Activated CD4-positive, alpha-beta T cell treated with anti-CD3 and anti-CD28 coated beads, Interleukin-2, amount 50 U/mL, for 24 hours (primary cell): ENCODE results near the gene NUDT13.

Experiments used
- DNase-seq, 2 donors: peaks; one replicate each; pipeline ENCODE4 v3.0.0-alpha.2; 2020; ENCODE audit warnings: low read depth in 1 of 2, low spot score in 1 of 2

NUDT13 gene

DNA sequence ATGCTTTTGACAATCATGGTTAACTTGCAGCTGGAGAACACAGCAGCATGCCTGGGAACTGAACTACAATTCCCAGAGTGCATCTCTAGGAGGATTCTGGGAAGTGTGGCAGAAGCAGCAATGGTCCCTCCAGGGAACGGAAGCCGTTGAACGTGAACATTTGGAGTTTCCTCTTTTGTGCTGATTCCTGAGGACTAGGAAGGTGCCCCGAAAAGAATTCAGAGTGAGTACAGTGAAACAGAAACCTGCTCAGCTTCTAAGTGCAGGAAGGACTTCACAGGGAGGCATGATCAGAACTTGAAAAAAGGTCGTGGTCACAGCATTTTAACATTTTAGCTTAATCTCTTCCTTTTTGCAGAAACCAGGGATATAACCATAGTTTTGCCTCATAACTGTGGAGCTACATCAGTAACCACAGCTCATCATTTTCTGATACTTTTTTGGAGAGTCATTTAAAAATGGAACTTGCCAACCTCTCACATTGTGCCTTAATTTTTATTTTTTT is at the start of gene NUDT13:
NUDT13 (plus strand) TSS at position 111 of the 505 bp plus-strand sequence. CDS start 3,911 bp downstream, outside the sequence.
- DNase-seq = peak in 1 of 2 donors; percentile 44

DNA sequence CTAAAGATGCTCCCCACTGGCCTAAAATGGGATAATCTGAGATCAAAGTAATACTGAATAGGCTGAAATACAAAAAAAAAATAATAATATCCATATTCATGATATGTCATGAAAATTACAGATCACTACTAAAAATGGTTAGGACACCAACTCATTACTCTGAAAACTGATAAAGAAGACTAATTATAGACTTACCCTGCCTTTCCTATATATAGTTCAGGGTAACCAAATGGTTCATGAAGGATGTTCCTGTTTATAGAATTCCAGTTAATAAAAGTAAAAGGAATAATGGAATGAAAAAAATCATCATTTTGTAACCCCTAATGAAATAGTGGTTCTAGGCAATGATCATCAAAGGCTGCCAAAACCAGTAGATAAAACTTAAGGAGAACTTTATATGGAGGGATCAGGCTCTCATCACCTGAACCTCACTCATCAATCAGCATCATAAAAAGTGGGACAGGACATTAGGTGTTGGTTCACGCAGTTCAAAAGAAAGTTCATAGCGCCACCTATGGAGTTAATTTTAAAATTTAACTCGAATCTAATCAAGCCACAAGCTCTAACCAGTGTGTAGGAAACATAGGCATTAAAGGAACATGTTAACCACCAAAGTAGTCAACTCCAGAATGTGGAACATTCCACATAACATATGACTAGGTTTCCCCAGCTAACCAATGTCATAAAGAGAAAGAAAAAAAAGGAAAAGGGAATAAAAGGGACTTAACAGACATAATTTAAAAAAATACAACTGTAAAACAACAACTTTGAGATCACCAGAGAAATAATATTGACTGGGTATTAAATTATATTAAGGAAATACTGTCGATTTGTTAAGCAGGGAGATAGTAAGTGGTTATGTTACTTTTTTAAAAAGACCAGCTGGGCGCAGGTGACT is 49.3 kb upstream of the NUDT13 start:
- no peak for DNase-seq

DNA sequence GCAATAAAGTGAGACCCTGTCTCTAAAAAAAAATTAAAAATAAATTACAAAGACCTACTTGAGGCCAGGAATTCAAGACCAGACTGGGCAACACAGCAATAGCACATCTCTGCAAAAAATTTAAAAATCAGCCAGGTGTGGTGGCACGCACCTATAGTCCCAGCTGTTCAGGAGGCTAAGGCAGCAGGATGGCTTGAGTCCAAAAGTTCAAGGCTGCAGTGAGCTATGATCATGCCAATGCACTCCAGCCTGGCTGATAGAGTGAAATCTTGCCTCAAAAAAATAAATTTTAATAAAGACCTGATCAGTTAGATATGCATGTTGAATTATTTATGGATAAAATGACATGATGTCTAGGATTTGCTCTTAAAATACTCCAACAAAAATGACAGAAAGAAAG is 48.5 kb upstream of the NUDT13 start:
- no peak for DNase-seq

GRCh38 chr10:73065441-73065840 is 44.8 kb upstream of the NUDT13 start:
- no peak for DNase-seq

DNA sequence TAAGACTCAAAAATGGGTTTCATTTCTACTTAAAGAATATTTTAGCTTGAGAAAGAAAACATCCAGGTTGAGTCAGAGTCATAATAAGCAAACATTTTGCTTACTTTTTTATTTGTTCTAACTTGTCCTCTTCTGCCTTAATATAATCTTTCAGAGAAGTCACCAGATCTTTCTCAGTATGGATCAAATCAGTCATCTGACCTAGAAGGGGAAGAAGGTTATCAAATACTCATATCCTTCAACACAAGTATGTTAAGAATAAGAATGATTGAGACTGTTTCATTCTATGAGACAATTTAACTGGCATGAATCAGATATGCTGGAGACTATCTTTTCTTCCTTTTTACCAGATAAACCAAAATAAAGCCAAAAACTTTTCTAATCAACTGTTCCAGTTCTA is 36.6 kb upstream of the NUDT13 start:
- DNase-seq = no peak

- DNase-seq = no peak
Observed at GRCh38 chr10:73075829-73076228, 34.4 kb upstream of the NUDT13 start.

- DNase-seq = no peak
Observed at GRCh38 chr10:73076360-73077183, 33.7 kb upstream of the NUDT13 start.

GRCh38 chr10:73079779-73080541 is 30.3 kb upstream of the NUDT13 start:
- DNase-seq = no peak

DNA sequence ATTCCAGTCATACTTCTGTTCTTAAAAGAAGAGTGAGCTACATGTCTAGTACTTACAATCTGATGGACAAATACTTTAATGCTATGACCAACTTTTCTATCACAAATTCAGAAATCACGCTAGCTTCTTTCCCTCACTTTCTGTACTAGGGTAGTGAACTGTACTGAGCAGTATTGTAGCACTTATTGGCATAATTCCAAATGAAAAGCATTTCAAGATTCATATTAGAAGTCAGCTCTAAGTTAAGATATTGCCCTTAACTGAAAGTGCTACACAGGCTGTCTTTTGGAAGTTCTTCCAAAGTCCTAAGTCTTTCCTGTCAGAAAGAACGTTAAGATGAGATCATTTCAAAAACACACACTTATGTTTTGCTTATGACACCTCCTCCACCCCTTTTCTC is 27.0 kb upstream of the NUDT13 start:
- no peak for DNase-seq

GRCh38 chr10:73084209-73084608 is 26.0 kb upstream of the NUDT13 start:
- no peak for DNase-seq

DNA sequence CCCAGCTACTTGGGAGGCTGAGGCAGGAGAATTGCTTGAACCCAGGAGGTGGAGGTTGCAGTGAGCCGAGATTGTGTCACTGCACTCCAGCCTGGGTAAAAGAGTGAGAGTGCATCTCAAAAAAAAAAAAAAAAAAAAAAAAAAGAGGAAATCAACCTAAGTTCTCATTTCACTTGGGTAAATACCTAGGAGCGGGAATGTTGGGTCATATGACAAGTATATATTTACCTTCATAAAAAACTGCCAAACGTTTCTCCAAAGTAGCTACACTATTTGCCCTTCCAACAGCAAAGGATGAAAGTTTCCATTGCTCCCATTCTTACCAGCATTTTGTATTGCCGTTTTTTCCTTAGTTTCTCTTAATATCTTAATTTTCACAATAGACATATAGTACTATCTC is 23.4 kb upstream of the NUDT13 start:
- no peak for DNase-seq

- DNase-seq = no peak
Observed at GRCh38 chr10:73088304-73088703, 22.0 kb upstream of the NUDT13 start.

DNA sequence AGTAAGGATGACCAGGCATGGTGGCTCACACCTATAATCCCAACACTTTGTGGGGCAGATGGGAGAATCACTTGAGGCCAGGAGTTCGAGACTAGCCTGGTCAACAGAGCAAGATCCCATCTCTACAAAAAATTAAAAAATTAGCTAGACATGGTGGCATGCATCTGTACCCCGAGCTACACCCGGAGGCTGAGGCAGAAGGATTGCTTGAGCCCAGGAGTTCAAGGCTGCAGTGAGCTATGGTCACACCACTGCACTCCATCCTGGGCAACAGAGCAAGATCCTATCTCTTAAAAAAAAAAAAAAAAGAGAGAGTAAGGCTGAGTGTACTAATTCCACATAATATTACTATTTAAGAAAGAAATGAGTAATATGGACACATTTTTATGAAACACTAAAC is 17.4 kb upstream of the NUDT13 start:
- no peak for DNase-seq

DNA sequence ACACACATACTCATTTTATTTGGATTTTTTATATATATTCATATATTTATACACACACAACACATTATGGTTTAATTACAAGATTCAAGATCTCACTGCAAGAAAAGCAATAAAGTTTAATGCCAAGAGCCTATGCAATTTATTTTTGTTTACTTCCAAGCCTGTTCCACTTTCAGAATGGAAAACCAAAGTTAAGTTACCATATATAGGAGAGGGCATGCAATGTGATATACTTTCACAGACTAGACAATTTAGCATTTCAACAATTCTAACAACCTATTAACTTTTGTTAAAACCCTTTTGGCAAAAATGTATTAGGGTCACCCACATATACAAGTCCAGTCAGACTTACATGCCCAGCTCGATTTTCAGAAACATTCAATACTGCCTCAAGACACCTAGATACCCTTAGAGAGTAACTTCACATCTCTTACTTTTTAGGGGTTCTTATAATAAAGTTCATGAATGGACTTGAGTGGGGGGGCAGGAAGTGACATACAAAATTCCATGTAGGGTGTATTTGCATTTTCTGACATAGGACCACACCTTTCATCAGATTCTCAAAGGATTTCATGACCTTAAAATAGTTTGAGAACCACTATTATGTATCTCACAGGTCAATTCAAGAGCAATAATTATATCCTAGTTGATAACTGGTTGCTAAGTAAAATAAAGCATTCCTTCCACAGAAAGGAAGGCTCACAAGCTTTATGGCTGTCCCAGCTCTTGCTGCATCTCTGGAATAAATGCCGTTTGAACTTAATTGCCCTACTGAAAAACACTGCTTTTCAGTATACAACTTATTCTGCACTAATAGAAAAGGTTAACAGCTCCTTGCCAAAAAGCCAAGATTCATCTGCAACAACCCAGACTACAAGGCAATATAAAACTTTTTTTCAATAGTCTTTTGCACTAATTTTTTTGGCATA is 16.1 kb upstream of the NUDT13 start:
- DNase-seq = no peak

- no peak for DNase-seq
Observed at GRCh38 chr10:73094986-73095480, 15.2 kb upstream of the NUDT13 start.

GRCh38 chr10:73095481-73096021 is 14.7 kb upstream of the NUDT13 start:
- DNase-seq = peak in 1 of 2 donors; percentile 11

- peak; percentile 32 to 61 for DNase-seq
Observed at GRCh38 chr10:73096041-73096448, 14.2 kb upstream of the NUDT13 start.

- DNase-seq = peak; percentile 97 to 98
Observed at GRCh38 chr10:73096449-73097304, 13.6 kb upstream of the NUDT13 start, which contains the start of gene P4HA1. Gene P4HA1 (minus strand): TSS chr10:73096866. CDS start chr10:73074883, 21,983 bp downstream.

GRCh38 chr10:73097305-73097670 is 13.0 kb upstream of the NUDT13 start:
- no peak for DNase-seq
